ENCODE data around the gene HAAO. TPM values are rescaled to one million over a fixed set of nuclear protein-coding genes. Genes with fewer than 3 reads are reported as not detected.

HAAO gene
- total RNA-seq: 11.4 TPM in 2 replicates

DNA sequence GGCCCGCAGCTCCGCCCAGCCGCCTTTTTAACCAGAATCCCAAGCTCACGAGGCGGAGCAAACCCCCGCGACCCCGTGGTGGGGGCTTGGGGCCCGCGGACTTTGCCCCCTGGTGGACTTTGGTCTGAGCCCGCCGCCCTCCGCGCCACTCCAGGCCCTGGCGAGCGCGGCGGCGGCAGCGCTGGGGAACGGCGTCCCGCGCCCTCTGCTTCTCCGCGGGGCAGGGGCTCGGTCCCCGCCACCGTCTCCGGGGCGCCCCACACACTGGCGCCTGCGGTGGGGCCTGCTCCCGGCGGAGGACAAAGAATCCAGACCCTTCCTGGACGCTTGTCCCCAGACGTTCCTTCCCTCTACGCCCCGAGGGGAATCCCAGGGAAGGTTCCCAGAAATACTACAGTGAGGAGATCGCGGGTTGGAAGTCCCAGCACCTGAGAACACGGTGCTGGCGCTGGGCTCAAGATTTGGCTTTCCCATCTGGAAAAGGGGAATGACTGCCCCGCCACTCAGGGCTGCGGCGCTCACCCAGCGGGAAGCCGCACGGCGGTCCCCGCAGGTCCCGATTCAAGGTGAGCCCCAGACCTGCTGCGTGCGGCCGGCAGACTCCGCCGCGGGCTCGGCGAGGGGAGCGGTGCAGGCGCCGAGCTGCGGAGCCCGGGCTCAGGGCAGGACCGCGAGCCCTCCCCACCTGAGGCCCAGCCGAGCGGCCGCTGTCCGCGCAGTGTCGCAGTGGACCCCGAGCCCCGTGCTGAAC, at the start of gene HAAO:
HAAO (minus strand) TSS at position 1 of the 751 bp plus-strand sequence. CDS start 47 bp downstream, outside the sequence.
- CTCF ChIA-PET: interaction anchor here (1.0 to 1.1 kb wide), 3 partner anchors 18 to 38 kb away, joined by 3 to 4 read pairs (median 3); no protein-coding TSS in a partner anchor
- peak; percentile 59 for ATAC-seq (ENCODE audit: low read depth)
- peak; percentile 59 for DNase-seq
- Mint-ChIP-seq H3K4me3 (peak within 1 kb of the TSS; percentile 92), H3K4me1 (peaks cover 47% of the 10 kb centered on the region), H3K9me3 (no peaks in the 10 kb centered on the region), H3K27me3 (no peaks in the 10 kb centered on the region), H3K36me3 (ENCODE audit: low read depth) (peaks cover 2% of the 10 kb centered on the region), H3K27ac (peak within 1 kb of the TSS; percentile 93)
- TF ChIP-seq, protein P1, sequence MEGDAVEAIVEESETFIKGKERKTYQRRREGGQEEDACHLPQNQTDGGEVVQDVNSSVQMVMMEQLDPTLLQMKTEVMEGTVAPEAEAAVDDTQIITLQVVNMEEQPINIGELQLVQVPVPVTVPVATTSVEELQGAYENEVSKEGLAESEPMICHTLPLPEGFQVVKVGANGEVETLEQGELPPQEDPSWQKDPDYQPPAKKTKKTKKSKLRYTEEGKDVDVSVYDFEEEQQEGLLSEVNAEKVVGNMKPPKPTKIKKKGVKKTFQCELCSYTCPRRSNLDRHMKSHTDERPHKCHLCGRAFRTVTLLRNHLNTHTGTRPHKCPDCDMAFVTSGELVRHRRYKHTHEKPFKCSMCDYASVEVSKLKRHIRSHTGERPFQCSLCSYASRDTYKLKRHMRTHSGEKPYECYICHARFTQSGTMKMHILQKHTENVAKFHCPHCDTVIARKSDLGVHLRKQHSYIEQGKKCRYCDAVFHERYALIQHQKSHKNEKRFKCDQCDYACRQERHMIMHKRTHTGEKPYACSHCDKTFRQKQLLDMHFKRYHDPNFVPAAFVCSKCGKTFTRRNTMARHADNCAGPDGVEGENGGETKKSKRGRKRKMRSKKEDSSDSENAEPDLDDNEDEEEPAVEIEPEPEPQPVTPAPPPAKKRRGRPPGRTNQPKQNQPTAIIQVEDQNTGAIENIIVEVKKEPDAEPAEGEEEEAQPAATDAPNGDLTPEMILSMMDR (IDR thresholded peaks at IDR 0.05): no peak
- POLR2A ChIA-PET: interaction anchor here (0.8 to 6.1 kb wide), 5 partner anchors 8 to 803 kb away, joined by 3 to 146 read pairs (median 4); partner anchors contain the start of gene THADA
- intact Hi-C loops (cut with micrococcal nuclease): loop anchor here (1.0 to 10.0 kb wide), 5 partner anchors 18 to 298 kb away; partner anchors contain the start of gene MTA3

DNA sequence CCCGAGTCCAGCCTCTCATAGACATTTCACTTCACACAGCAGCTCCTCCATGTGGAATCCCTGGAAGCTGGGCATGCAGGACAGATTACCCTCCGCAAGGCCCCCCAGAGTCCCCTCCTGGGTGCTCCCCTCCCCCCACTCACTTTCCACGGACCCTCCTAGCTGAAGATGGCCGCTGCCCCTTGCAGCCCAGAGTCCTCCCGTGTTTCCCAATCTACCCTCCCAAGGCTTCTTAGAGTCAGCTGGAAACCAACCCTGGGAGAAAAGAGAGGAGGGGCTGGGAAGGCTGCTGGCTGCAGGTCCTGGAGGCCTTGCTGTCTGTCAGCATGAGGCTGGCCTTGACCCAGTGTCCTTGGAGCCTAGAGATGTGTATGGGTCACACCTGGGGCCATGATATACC, 49.0 kb upstream of the HAAO start:
- Mint-ChIP-seq H3K36me3 (ENCODE audit: low read depth) (no peaks in the 10 kb centered on the region), H3K4me1 (no peaks in the 10 kb centered on the region), H3K27me3 (no peaks in the 10 kb centered on the region), H3K27ac (no peak overlapping the region), H3K4me3 (no peak overlapping the region), H3K9me3 (no peaks in the 10 kb centered on the region)
- no peak for ATAC-seq (ENCODE audit: low read depth)
- no peak for DNase-seq
- TF ChIP-seq, protein P1 (IDR thresholded peaks at IDR 0.05): no peak
- intact Hi-C loops (cut with micrococcal nuclease): no loop called here
- ChIA-PET POLR2A (no interaction called here), CTCF (interaction anchor here (1.0 kb wide), 1 partner anchor 13 kb away, joined by 3 read pairs; no protein-coding TSS in a partner anchor)

DNA sequence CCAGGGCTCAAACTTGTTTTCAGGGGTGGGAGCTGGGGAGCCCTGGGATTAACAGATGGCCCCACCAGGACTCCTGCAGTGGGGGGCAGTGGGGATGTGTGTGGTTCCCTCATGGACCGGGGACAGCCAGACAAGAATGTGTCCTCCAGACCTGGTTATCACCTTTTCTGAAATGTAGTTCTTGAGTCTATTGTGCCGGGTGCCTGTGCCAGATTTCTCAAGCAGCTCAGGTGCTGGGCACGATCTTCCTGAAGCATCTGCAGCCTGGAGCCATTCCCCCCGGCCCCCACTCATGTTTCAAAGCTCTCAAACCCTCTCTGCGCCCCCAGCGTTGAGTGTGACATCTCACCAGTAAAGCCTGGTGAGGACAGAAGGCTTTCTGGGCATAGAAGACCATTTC, 48.4 kb upstream of the HAAO start:
- intact Hi-C loops (cut with micrococcal nuclease): no loop called here
- ChIA-PET CTCF (interaction anchor here (1.0 kb wide), 1 partner anchor 12 kb away, joined by 3 read pairs; no protein-coding TSS in a partner anchor), POLR2A (no interaction called here)

DNA sequence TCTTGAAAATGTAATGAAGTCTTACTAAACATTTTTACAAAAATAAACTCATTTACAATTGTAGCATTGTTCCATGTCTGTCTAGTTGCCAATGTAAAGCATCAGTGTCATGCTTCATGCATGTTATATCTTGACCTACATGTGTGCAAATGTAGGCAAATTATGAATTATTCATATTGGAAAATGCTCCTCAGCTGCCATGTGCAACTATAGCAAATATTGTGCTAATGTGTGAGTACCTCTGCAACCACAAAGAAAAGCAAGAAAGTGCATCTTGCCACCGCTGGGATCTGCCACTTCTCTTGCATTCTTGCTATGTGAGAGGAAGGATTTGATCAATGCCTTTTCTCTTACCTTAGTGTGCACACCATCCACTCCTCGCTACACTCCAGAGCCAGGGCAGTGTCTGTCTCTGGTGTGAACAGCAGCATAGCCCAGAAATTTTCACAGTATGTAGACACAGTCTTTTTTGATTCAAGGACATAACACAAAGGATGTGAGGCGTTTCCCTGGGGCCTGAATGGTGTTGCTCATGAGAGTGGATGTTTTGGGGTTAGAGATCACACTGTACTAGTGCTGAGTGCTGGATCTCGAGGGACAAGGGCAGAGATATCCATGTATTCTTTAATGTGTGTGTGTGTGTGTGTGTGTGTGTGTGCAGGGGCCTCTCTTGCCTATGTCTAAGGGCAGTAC, 47.6 kb upstream of the HAAO start:
- ChIA-PET CTCF (interaction anchor here (1.0 kb wide), 1 partner anchor 12 kb away, joined by 3 read pairs; no protein-coding TSS in a partner anchor), POLR2A (no interaction called here)
- Mint-ChIP-seq H3K9me3 (no peaks in the 10 kb centered on the region), H3K27ac (no peak overlapping the region), H3K4me3 (no peak overlapping the region), H3K27me3 (no peaks in the 10 kb centered on the region), H3K4me1 (no peaks in the 10 kb centered on the region), H3K36me3 (ENCODE audit: low read depth) (peaks cover 2% of the 10 kb centered on the region)
- no peak for ATAC-seq (ENCODE audit: low read depth)
- TF ChIP-seq, protein P1 (IDR thresholded peaks at IDR 0.05): no peak
- DNase-seq: no peak
- intact Hi-C loops (cut with micrococcal nuclease): no loop called here

More for the DNA sequence above, 48.4 kb upstream of the HAAO start:
- TF ChIP-seq, protein P1 (IDR thresholded peaks at IDR 0.05): no peak
- Mint-ChIP-seq H3K27ac (no peak overlapping the region), H3K27me3 (no peaks in the 10 kb centered on the region), H3K4me3 (no peak overlapping the region), H3K36me3 (ENCODE audit: low read depth) (peaks cover 2% of the 10 kb centered on the region), H3K9me3 (no peaks in the 10 kb centered on the region), H3K4me1 (no peaks in the 10 kb centered on the region)
- DNase-seq: no peak
- ATAC-seq (ENCODE audit: low read depth): no peak

DNA sequence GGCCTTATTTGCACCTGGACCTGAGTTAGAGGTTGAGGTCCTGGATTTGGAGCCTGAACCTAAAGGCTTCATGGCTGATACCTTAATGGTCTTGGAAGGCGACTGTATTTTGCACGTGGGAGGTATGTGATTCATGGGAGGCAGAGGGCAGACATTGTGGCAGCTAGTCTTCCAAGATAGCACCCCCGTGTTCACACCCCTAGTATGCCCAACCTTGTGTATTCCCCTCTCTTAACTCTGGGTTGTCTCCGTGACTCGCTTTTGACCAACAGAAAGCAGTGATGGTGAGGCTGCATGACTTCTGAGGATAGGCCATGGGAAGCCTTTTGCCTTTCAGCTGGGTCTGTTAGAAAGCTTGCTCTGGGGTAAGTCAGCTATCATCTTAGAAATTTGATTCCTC, 45.8 kb upstream of the HAAO start:
- POLR2A ChIA-PET: no interaction called here
- peaks cover 2% of the 10 kb centered on the region for H3K36me3 Mint-ChIP-seq (ENCODE audit: low read depth)

More for the DNA sequence above, 45.8 kb upstream of the HAAO start:
- Mint-ChIP-seq H3K9me3 (no peaks in the 10 kb centered on the region), H3K27ac (no peak overlapping the region), H3K4me1 (no peaks in the 10 kb centered on the region), H3K27me3 (no peaks in the 10 kb centered on the region), H3K4me3 (no peak overlapping the region)
- CTCF ChIA-PET: no interaction called here
- TF ChIP-seq, protein P1 (IDR thresholded peaks at IDR 0.05): no peak
- DNase-seq (no peak), ATAC-seq (ENCODE audit: low read depth) (no peak)
- intact Hi-C loops (cut with micrococcal nuclease): no loop called here

Data from activated B cell treated with CpG ODN at 0.5 μM for 24 hours (primary cell).